ENCODE measurements around the gene RELT. TPM values are rescaled to one million over a fixed set of nuclear protein-coding genes. Genes with fewer than 3 reads are reported as not detected.

RELT gene
- total RNA-seq, 1 experiment from 2014 or later, result 24.5 TPM

GRCh38 chr11:73404506-73405145, 28.4 kb downstream of the RELT start:
- Histone ChIP-seq H3F3A (ENCODE audit: low read length, unreplicated experiment) (no peaks in the 10 kb centered on the region), H3K4me2 (ENCODE audit: low read length) (no peak overlapping the region), H3K9me2 (replicated peaks; ENCODE audit: low read length) (no peaks in the 10 kb centered on the region), H3K79me2 (ENCODE audit: low read length) (no peaks in the 10 kb centered on the region), H3K27ac (ENCODE audit: low read length) (no peak overlapping the region), H3K4me1 (ENCODE audit: insufficient read depth, low read length) (no peaks in the 10 kb centered on the region), H3K36me3 (ENCODE audit: low read depth, low read length) (peaks cover 9% of the 10 kb centered on the region; the same call in 1 of the 2 replicates), H3K9ac (ENCODE audit: low read length) (no peak overlapping the region), H3K9me3 (ENCODE audit: low read length) (no peaks in the 10 kb centered on the region), H3K27me3 (ENCODE audit: low read length) (no peaks in the 10 kb centered on the region), H2AFZ (ENCODE audit: low read length) (no peak overlapping the region), H4K20me1 (ENCODE audit: low read length) (no peaks in the 10 kb centered on the region), H3K4me3 (ENCODE audit: low read length) (no peak overlapping the region)
- POLR2A ChIA-PET (ENCODE audit: unreplicated experiment), result no interaction called here
- no peak for TF ChIP-seq EZH2 (IDR thresholded peaks at IDR 0.05; ENCODE audit: low read length, unreplicated experiment)
- ATAC-seq (no peak), DNase-seq (no peak)
- BruUV-seq (replicated peaks), result no TSS peak
- intact Hi-C loops (cut with micrococcal nuclease), result no loop called here
- CTCF ChIA-PET, result no interaction called here

GRCh38 chr11:73405146-73405510, 28.9 kb downstream of the RELT start:
- Histone ChIP-seq H3K27me3 (ENCODE audit: low read length) (no peaks in the 10 kb centered on the region), H3K4me1 (ENCODE audit: insufficient read depth, low read length) (no peaks in the 10 kb centered on the region), H4K20me1 (ENCODE audit: low read length) (no peaks in the 10 kb centered on the region), H2AFZ (ENCODE audit: low read length) (no peak overlapping the region), H3K9me2 (replicated peaks; ENCODE audit: low read length) (no peaks in the 10 kb centered on the region), H3K4me3 (ENCODE audit: low read length) (no peak overlapping the region), H3F3A (ENCODE audit: low read length, unreplicated experiment) (no peaks in the 10 kb centered on the region), H3K36me3 (ENCODE audit: low read depth, low read length) (peaks cover 9% of the 10 kb centered on the region; the same call in 1 of the 2 replicates), H3K9me3 (ENCODE audit: low read length) (no peaks in the 10 kb centered on the region), H3K4me2 (ENCODE audit: low read length) (no peak overlapping the region), H3K79me2 (ENCODE audit: low read length) (no peaks in the 10 kb centered on the region), H3K27ac (ENCODE audit: low read length) (no peak overlapping the region), H3K9ac (ENCODE audit: low read length) (no peak overlapping the region)
- no TSS peak for BruUV-seq (replicated peaks)
- ATAC-seq, result no peak
- ChIA-PET CTCF (no interaction called here), POLR2A (ENCODE audit: unreplicated experiment) (no interaction called here)
- intact Hi-C loops (cut with micrococcal nuclease), result no loop called here
- TF ChIP-seq CTCF (conservative IDR thresholded peaks at IDR 0.05; ENCODE audit: low read depth, low read length), result no peak
- TF ChIP-seq EZH2phosphoT487 (IDR thresholded peaks at IDR 0.05; ENCODE audit: borderline replicate concordance, low read length), result no peak
- no peak for TF ChIP-seq EZH2 (IDR thresholded peaks at IDR 0.05; ENCODE audit: low read length, unreplicated experiment)
- DNase-seq, result no peak

GRCh38 chr11:73406131-73406530, 29.9 kb downstream of the RELT start:
- DNase-seq (no peak), ATAC-seq (no peak)
- intact Hi-C loops (cut with micrococcal nuclease), result no loop called here
- Histone ChIP-seq H3K27me3 (ENCODE audit: low read length) (no peaks in the 10 kb centered on the region), H3K79me2 (ENCODE audit: low read length) (no peaks in the 10 kb centered on the region), H3K4me3 (ENCODE audit: low read length) (no peak overlapping the region), H4K20me1 (ENCODE audit: low read length) (no peaks in the 10 kb centered on the region), H3K9me3 (ENCODE audit: low read length) (no peaks in the 10 kb centered on the region), H3K27ac (ENCODE audit: low read length) (no peak overlapping the region), H3F3A (ENCODE audit: low read length, unreplicated experiment) (no peaks in the 10 kb centered on the region), H2AFZ (ENCODE audit: low read length) (no peak overlapping the region), H3K4me1 (ENCODE audit: insufficient read depth, low read length) (no peaks in the 10 kb centered on the region), H3K9me2 (replicated peaks; ENCODE audit: low read length) (no peaks in the 10 kb centered on the region), H3K36me3 (ENCODE audit: low read depth, low read length) (peaks cover 11% of the 10 kb centered on the region), H3K9ac (ENCODE audit: low read length) (no peak overlapping the region), H3K4me2 (ENCODE audit: low read length) (no peak overlapping the region)
- TF ChIP-seq EZH2 (IDR thresholded peaks at IDR 0.05; ENCODE audit: low read length, unreplicated experiment) (no peak), EZH2phosphoT487 (IDR thresholded peaks at IDR 0.05; ENCODE audit: borderline replicate concordance, low read length) (no peak), CTCF (conservative IDR thresholded peaks at IDR 0.05; ENCODE audit: low read depth, low read length) (no peak)
- BruUV-seq (replicated peaks), result no TSS peak
- POLR2A ChIA-PET (ENCODE audit: unreplicated experiment), result interaction anchor here (0.7 kb wide), 1 partner anchor 96 kb away, joined by 13 read pairs; no protein-coding TSS in a partner anchor
- CTCF ChIA-PET, result interaction anchor here (1.1 kb wide), 1 partner anchor 220 kb away, joined by 5 read pairs; no protein-coding TSS in a partner anchor

Data from PC-3 (cell line).